ENCODE measurements around the gene SH3BGRL.

Gene SH3BGRL

GRCh38 chrX:81202943-81203342 lies 1.0 kb downstream of the SH3BGRL start:
- Histone ChIP-seq H3K4me3 (peak overlapping the region; percentile 73), H3K27ac (peak overlapping the region; percentile 55 to 84)
- no peak for TF ChIP-seq CTCF (IDR thresholded peaks at IDR 0.05)
- DNase-seq (ENCODE audit: low spot score), result no peak

- no peak for TF ChIP-seq CTCF (IDR thresholded peaks at IDR 0.05)
These were observed 3.6 kb downstream of the SH3BGRL start for GRCh38 chrX:81205551-81205950.

GRCh38 chrX:81206476-81206875 lies 4.6 kb downstream of the SH3BGRL start:
- no peak for TF ChIP-seq CTCF (IDR thresholded peaks at IDR 0.05)
- no peak overlapping the region for H3K4me3 ChIP-seq
- no peak for DNase-seq (ENCODE audit: low spot score)
- peak overlapping the region in 1 of 2 donors; percentile 16 for H3K27ac ChIP-seq

More at GRCh38 chrX:81205551-81205950, 3.6 kb downstream of the SH3BGRL start:
- no peak for DNase-seq (ENCODE audit: low spot score)
- Histone ChIP-seq H3K4me3 (peak overlapping the region; percentile 24), H3K27ac (no peak overlapping the region)

GRCh38 chrX:81208916-81209315 lies 7.0 kb downstream of the SH3BGRL start:
- H3K4me3 ChIP-seq, result no peak overlapping the region
- DNase-seq (ENCODE audit: low spot score), result no peak
- TF ChIP-seq CTCF (IDR thresholded peaks at IDR 0.05), result no peak
- H3K27ac ChIP-seq, result no peak overlapping the region

GRCh38 chrX:81215685-81216084 lies 13.8 kb downstream of the SH3BGRL start:
- Histone ChIP-seq H3K27ac (no peak overlapping the region), H3K4me3 (no peak overlapping the region)
- no peak for TF ChIP-seq CTCF (IDR thresholded peaks at IDR 0.05)

GRCh38 chrX:81229229-81229628 lies 27.3 kb downstream of the SH3BGRL start:
- H3K4me3 ChIP-seq, result no peak overlapping the region
- no peak for TF ChIP-seq CTCF (IDR thresholded peaks at IDR 0.05)
- DNase-seq (ENCODE audit: low spot score), result no peak
- H3K27ac ChIP-seq, result no peak overlapping the region

More at GRCh38 chrX:81215685-81216084, 13.8 kb downstream of the SH3BGRL start:
- no peak for DNase-seq (ENCODE audit: low spot score)

- DNase-seq (ENCODE audit: low spot score), result no peak
- no peak for TF ChIP-seq CTCF (IDR thresholded peaks at IDR 0.05)
- H3K27ac ChIP-seq, result no peak overlapping the region
- no peak overlapping the region for H3K4me3 ChIP-seq
These were observed 28.0 kb downstream of the SH3BGRL start for GRCh38 chrX:81229901-81230300.

Measured in coronary artery (tissue), 2 donors.